Measurements from ENCODE around the gene LRMDA.

DNA sequence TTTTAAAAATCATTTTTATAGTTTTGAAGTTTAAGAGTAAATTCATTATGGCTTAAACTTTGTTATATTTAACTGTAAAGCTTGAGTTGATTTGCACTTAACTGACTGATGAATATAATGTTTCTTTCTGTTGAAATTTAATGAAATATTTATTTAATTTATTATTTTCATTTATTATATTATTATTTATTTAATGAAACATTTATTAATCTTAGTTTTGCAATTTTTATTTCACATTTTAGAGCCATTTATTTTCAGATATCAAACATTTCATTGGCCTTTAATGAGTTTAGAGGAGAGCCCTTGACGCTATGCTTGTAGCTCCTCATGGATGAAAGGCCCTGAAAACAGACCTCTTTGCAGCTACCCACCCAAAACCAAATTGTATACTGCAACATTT, 570.0 kb downstream of the LRMDA start:
- TF ChIP-seq, protein P1, sequence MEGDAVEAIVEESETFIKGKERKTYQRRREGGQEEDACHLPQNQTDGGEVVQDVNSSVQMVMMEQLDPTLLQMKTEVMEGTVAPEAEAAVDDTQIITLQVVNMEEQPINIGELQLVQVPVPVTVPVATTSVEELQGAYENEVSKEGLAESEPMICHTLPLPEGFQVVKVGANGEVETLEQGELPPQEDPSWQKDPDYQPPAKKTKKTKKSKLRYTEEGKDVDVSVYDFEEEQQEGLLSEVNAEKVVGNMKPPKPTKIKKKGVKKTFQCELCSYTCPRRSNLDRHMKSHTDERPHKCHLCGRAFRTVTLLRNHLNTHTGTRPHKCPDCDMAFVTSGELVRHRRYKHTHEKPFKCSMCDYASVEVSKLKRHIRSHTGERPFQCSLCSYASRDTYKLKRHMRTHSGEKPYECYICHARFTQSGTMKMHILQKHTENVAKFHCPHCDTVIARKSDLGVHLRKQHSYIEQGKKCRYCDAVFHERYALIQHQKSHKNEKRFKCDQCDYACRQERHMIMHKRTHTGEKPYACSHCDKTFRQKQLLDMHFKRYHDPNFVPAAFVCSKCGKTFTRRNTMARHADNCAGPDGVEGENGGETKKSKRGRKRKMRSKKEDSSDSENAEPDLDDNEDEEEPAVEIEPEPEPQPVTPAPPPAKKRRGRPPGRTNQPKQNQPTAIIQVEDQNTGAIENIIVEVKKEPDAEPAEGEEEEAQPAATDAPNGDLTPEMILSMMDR (IDR thresholded peaks at IDR 0.05): no peak
- TF ChIP-seq EZH2 (IDR thresholded peaks at IDR 0.05; ENCODE audit: borderline replicate concordance, insufficient read depth, low read depth, low read length, poor library complexity, severe bottlenecking): no peak
